Stimulated activated CD8-positive, alpha-beta memory T cell treated with anti-CD3 and anti-CD28 coated beads, Interleukin-7, amount 100 ng/mL, for 4 hours (primary cell): ENCODE results near the gene VAV1.

Experiments used
- DNase-seq, 2 donors: peaks; one replicate each; pipeline ENCODE4 v3.0.0-alpha.2; 2020; ENCODE audit warnings: low read depth in 2 of 2

The VAV1 gene

DNA sequence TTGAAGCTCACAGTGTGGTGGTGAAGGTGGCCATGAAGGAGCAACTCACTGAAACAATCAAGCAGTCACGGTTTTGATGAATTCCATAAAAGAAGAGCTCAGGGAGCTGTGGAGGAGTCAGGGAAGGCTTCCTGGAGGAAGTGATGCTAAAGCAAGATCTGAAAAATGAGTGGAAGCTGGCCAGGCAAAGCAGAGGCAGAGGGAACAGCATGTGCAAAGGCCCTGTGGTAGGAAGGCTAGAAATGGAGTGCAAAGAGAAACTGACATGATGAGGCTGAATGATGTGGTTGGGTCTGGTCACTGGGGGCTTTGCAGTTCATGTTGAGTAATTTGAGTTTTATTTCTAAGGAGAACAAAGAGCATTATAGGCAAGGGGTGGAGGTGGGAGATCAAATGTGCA is 121.8 kb downstream of the VAV1 start:
- no peak for DNase-seq

DNA sequence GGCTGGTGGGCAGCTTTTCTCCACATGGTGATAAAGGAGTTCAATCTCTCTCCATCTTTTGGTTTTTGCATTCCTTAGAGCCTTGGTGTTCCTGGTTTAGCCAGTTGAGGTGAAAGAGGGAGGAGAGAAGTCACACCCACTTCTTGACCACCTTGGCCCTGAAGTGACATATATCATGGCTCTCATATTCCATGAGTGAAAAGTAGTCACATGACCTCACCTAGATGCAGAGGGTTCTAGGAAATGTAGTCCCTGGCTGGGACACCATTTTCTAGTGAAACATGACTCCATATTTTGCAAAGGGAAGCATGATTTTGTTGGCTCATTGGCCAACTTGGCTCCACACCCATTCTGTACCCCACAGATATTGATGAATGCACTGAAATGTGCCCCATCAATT is 130.9 kb downstream of the VAV1 start:
- no peak for DNase-seq

DNA sequence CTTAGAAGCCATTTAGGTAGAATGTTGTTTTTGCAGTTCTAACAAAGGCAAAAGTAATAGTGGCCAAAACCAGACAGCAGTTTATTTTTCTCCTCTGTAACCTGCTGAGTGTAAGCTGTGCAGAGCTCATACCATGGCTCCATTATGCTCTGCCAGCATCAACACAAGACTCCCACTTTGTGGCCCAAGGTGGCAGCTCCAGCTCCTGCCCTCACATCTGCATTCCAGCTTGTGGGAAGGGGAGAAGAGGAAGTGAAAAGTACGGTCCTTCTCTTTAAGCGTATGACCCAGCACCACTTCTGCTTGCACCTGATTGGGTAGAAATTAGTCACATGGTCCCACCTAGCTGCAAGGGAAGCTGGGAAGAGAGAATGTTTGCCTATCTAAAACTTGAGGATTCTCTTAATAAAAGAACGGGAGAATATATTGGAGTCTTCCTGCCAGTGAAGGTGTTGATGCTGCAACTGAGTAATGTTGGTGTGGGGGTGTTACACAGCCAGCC is 134.1 kb downstream of the VAV1 start:
- DNase-seq = no peak
